Esophagus squamous epithelium (tissue), 4 donors: ENCODE measurements around the gene CNN1.

Source experiments
- CTCF ChIP-seq, 6 experiments: fragments of 450-650 bp in 4 of 6; fragments of 200-600 bp in 2 of 6; sonication (generic) in 2 of 6; IDR thresholded peaks; one replicate each; pipeline ENCODE4 v1.5.1; 2016 to 2019; ENCODE audit warnings: antibody characterized with exemption in 6 of 6, mild to moderate bottlenecking in 4 of 6, moderate library complexity in 4 of 6
- POLR2A ChIP-seq, 4 donors: fragments of 450-650 bp; IDR thresholded peaks; one replicate each; pipeline ENCODE4 v1.6.1; 2017; ENCODE audit warnings: antibody characterized with exemption in 4 of 4, mild to moderate bottlenecking in 4 of 4, moderate library complexity in 3 of 4

- TF ChIP-seq CTCF (IDR thresholded peaks at IDR 0.05) (no peak), POLR2A (IDR thresholded peaks at IDR 0.05) (no peak)
Observed at GRCh38 chr19:11570039-11570462, 31.4 kb downstream of the CNN1 start.
